GM21825 (cell line): ENCODE measurements around the gene TRAPPC12.
"Not testable (repeated sequence)": the region's sequence is repeated elsewhere in the genome, so short reads cannot be mapped to it uniquely, and the experiment has no call there.

ENCODE experiments used
- ATAC-seq: cut with Tn5 transposase; IDR thresholded peaks from one replicate; pipeline ENCODE4 v1.9.1; 2021; ENCODE audit warnings: mild to moderate bottlenecking, moderate library complexity; ENCODE audit not compliant: unreplicated experiment

TRAPPC12 gene

DNA sequence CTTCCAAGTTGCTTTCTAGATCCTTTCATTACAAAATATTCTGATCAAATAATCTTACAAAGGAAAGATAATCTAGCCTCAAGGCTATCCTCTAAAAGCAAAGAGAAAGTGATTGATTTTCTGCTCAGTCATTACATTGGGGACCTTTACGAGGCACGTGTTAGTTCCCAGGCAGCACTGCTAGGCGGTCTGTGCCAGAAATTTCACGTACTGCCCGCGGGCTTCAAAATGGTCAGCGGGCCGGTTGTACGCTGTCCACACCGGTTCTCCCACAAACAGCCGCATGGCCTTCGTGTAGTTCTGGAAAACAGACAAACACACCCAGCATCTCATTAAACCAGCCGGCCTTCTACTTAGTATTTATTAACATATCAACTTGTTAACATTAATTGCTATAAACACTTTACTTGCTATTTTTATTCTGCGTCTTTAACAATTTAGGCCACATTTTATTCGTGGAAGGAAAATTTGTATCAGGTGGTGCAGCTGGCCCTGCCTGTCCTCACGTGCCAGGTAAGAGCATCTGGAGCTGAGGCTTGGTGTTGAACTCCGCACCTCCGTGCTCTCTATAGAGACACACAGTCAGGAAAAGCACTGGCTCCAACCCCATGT lies 119.4 kb downstream of the TRAPPC12 start:
- ATAC-seq = no peak

DNA sequence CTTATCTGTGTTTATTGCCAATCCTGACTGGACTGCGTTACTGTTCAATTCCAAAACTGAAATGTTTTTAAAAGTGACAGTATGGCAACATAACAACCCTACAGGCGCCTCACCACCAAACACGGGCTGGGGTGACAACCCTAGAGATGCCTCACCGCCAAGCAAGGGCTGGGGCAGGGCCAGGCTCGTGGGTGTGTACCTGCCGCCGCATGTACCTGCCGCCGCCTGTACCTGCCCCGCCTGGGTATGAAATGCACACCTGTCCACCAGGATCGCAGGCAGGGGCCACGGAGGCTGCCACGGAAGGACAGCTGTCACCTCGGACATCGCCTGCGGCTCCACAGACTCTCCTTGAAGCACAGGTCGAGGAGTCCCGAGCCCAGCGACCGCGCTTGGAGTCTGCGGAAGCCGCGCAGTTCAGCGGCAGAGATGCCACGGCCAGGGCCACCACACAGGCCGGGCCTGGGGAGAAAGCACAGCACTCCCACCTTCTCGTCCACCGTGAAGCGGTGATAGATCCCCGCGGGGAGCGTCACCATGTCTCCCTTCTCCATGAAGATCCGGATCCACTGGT lies 120.9 kb downstream of the TRAPPC12 start:
- no peak for ATAC-seq

DNA sequence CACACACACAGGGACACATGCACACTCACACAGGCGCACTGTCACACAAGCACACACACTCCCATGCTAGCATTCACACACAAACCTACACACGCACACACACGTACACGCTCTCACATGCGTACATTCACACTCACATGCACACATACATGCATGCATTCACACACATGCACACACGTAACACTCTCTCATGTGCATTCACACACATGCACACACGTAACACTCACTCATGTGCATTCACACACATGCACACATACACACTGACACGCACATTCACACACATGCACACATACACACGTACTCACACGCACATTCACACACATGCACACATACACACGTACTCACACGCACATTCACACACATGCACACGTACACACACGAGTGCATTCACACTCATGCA lies 123.6 kb downstream of the TRAPPC12 start:
- ATAC-seq = no peak

DNA sequence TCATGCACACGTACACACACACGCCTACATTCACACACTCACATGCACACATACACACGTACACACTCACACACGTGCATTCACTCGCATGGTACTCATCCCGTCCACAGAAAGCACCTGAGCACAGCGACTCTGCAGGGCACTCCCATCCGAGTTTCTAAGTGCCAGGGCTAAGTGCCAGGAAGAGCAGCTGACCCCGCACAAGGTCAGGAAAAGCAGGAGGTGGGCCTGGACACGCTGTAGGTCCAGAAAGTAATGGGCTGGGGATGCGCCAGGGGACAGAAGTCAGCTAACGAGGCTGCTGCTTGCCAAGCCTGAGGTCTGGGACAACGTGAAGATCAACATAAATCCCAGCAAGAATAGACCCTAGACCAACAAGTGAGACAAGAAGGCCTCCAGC lies 124.0 kb downstream of the TRAPPC12 start:
- ATAC-seq = no peak

GRCh38 chr2:3504741-3505140 lies 125.2 kb downstream of the TRAPPC12 start:
- no peak for ATAC-seq

- ATAC-seq = no peak
Observed at GRCh38 chr2:3505771-3506170, 126.3 kb downstream of the TRAPPC12 start.

DNA sequence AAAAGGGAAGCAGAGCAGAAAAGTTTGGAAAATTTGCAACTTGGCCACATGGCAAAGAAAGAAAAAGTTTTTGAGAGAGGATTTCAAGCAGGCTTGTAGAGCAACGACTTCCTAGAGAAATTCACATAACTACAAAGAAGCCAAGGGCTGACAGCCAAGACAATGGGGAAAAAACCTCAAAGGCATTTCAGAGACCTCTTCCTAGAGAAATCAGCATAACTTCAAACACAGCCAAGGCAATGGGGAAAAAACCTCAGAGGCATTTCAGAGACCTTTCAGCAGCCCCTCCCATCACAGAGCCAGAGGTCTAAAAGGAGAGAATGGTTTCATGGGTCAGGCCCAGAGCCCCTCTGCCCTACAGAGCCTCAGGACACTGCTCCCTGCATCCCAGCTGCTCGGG lies 132.6 kb downstream of the TRAPPC12 start:
- no peak for ATAC-seq

GRCh38 chr2:3513026-3513810 lies 133.7 kb downstream of the TRAPPC12 start:
- ATAC-seq = no peak

DNA sequence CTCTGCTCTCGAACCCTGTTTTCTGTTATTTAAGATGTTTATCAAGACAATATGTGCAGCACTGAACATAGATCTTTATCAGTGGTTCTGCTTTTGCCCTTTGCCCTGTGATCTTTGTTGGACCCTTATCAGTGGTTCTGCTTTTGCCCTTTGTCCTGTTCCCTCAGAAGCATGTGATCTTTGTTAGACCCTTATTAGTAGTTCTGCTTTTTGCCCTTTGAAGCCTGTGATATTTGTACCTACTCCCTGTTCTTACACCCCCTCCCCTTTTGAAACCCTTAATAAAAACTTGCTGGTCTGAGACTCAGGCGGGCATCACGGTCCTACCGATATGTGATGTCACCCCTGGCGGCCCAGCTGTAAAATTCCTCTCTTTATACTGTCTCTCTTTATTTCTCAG lies 135.9 kb downstream of the TRAPPC12 start:
- not testable (repeated sequence) for ATAC-seq

DNA sequence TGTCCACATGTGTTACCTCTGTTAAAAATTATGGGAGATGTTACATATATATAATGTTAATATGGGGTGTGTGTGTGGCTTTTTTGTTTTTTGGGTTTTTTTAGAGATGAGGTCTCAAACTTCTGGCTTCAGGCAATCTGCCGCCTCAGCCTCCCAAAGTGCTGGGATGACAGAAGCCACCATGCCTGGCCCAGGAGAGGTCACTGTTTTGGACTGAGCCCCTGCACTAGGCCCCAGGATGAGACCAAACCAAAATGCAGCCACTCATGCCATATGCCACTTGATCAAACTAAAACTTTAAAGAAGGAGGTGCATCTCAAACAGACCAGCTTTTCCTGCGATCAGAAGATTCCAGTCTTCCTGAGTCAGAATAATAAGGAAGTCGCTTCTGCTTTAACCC lies 137.3 kb downstream of the TRAPPC12 start:
- ATAC-seq = no peak

DNA sequence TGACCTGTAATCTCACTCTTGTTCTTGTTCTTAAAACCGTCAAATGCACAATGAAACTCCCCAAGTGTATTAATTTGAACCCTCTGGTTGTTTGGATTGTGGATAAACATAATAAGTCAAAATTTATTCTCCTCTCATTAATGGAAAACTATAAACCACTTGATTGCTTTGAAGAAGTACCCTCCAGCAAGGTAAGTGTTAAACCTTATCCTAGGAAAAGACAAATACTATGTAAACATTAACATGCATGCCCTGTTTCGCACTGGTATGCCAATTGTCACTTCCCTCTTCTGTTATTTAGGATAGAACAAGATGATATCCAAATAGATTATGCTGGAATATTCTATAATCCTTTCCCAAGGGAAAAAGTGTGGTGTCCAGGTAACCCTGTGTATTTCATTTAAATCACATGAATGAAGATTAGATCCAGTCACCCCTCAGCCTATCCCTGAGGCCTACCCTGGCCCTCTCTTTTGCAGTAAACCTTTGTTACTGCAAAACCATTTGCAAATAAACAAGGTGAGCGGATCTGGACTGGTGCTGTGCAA lies 138.5 kb downstream of the TRAPPC12 start:
- ATAC-seq = no peak

DNA sequence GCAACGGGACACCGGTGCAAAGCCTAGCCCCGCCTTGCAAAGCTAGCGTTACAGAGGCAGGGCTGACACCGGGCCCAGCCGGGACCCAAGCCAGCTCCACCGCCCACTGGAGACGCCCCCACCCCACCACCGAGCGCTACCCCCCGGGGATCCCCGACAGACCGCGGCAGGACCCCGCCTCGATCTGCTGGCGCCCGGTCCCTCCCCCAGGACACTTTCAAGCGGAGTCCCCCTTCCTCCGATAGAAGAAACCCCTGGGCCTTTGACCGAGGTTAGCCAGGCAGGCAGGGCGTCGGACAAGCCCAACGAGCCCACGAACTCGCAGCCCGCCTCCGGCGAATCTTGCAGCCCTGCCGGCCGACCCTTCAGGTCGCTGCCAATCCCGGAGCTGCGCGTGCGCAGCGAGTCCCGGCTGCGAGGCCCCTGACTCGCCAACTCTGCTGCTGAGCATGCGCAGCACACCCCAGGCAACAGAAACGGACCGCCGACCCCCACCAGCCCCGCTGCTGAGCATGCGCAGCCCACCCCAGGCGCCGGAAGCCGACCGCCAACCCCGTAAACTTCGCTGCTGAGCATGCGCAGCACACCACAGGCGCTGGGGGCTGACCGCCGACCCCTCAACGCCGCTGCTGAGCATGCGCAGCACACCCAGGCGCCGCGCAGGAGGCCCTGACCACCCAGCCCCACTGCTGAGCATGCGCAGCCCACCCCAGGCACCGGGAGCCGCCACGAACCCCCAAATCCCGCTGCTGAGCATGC lies 139.2 kb downstream of the TRAPPC12 start:
- peak; percentile 88 for ATAC-seq

GRCh38 chr2:3519255-3520205 lies 140.0 kb downstream of the TRAPPC12 start, which contains the start of gene ADI1:
Gene ADI1, minus strand, starts transcription at chr2:3519531. Its CDS starts 44 bp downstream, at chr2:3519487.
- peak; percentile 61 for ATAC-seq

DNA sequence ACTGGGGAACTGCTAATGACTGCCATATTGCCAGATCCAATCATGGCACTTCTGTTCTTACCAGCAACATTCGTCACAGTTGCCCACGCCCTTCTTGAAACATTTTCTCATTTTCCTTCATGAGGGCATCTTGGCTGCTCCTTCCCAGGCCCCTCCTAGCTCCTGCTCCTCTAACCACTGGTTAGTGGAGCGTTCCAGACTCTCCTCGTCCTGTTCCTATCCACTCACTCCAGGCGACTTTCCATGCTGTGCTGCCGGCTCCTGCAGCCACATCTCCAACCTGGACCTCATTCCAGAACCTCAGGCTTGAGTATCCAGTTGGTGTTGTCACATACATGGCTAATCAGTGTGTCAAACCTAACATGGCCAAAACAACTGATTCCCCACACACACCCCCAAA lies 141.1 kb downstream of the TRAPPC12 start:
- ATAC-seq = no peak

- no peak for ATAC-seq
Observed at GRCh38 chr2:3522961-3523421, 143.5 kb downstream of the TRAPPC12 start.

- ATAC-seq = no peak
Observed at GRCh38 chr2:3523551-3524041, 144.1 kb downstream of the TRAPPC12 start.

DNA sequence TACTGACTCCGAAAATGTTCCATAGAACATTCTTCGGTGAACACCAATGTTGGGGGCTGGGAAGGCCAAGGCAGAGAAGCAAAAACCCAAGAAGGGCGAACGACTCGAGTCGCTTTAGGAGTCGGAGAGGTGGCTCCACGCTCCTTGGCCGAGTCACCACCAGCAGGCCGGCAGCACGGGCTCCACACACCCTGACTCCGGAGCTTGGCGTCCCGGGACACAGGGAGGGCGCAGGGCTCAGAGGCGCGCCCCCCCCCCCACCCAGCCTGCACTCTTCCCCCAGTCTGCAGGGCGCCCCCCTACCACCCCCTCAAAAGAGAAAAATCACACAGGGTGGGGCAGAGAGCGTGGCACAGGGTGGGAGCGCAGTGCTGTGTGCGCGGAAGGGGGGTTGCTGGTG lies 147.4 kb downstream of the TRAPPC12 start:
- ATAC-seq = no peak

- no peak for ATAC-seq
Observed at GRCh38 chr2:3527886-3528785, 148.6 kb downstream of the TRAPPC12 start.
